ENCODE measurements around the gene ANKRD44.
A peak's percentile ranks its signal among the peaks of the same experiment; 100 is the strongest.

Gene ANKRD44

DNA sequence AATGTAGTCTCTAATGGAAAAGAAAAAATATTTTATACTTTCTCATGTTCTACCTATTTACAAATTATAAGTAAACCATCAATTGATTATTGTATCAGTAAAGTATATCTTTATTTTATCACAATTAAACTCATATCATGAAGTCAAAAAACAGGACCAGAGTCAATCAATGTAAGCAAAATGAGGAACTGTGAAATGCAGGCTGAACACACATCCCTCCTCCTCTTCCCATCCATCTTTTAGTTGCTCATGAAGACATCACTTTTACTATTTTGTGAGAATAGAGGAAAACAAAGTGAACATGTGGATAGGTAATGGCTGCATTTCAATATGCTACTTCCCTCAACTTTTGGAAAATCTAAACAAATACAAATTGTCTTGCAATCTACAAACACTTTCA lies 195.3 kb downstream of the ANKRD44 start:
- no peak for DNase-seq (ENCODE audit: low read depth, low spot score)

DNA sequence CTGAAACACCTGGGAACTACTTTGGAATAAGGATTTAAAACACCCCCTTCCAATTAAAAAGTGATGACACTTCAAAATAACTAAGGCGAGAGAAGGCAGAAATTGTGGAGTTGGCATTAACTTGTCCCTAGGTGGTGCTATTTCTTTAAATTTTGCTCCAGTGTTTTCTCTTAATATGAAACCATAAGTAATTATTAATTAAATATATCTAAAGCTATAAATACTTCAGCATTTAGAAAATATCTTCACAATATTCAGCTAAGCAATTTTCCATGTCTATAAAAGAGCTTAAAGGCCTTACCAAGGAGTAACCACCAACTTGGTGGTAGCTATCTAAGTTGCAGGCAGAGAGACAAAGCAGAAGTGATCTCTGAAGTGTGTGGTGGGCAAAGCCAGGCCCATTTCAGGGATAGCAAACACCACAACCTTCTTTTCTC lies 197.3 kb downstream of the ANKRD44 start:
- no peak for DNase-seq (ENCODE audit: low read depth, low spot score)

DNA sequence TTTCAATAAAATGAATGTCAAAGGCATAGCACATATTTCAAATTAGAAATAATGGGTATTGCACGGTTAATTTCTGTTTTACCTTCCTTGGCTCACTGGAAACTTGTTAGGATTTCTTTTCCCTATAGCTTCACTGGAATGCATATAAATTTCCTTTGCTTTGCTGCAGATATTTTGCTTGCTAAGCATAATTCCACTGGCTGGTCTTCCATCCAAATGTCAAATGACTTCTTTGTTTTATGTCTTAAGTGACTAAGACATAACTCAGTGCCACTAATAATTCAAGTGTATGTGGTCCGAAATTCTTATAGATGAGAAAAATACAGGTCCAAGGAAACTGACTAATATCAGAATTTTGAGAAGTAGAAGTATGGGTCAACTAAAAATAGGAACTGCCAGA lies 201.3 kb downstream of the ANKRD44 start:
- DNase-seq (ENCODE audit: low read depth, low spot score), result no peak

DNA sequence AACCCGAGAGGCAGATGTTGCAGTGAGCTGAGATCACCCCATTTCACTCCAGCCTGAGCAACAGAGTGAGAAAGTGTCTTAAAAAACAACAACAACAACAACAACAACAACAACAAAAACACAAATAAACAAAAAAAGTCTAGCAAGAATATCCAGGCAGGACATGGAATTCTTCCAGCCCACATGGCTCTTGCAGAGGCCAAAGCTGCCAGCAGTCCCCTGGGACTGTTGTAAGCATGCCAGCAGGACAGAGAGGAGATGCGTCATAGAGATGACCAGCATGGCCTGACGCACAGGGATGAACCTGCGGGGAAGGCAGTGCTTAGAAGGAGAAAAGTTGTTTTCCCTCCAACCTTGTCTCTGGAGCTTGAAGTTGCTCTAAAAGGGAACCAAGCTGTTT lies 201.8 kb downstream of the ANKRD44 start:
- peak; percentile 89 for DNase-seq (ENCODE audit: low read depth, low spot score)

DNA sequence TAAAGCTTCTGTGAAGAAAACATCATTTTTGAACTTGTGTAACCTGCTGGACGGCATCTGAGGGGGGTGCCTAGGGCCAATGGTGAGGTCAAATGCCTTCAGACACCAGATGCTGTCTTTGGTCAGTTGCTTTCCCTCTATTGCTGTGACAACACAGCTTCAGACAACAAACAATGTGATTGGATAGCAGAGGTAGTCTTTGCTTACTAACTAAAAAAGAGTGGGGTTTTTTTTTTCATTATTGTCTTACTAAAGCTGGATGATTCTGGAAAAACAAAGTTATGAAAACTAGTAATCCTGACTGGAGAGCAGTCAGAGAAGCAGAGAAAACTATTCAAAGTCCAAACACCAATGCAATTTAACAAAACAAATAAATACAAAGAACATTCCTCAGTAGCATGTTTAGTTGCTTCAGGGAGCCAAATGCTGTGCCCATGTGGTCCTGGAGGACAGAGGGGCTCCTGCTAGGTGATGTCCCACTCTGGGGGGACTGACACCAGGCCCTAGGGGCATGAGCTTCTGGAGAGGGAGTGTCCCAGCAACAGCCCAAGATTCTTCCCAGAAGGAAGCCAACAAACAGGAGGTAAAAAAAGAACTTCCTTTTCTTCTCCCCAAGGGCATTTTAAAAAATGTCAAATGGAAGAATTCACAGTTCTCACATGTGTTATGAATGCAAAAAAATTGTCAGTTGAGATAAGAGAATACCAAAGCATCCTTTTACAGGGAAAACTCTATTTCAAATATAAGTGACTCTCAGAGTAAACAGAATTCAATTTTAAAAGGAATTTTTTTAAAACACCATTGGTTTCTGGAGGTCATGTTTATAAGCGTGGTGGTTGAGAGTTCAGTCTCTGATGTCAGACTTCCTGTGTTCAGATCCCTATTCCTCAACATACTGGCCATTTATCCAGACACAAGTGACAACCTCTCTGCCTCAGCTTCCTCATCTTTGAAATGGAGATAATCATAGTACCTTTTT lies 203.0 kb downstream of the ANKRD44 start:
- DNase-seq (ENCODE audit: low read depth, low spot score), result peak; percentile 92

DNA sequence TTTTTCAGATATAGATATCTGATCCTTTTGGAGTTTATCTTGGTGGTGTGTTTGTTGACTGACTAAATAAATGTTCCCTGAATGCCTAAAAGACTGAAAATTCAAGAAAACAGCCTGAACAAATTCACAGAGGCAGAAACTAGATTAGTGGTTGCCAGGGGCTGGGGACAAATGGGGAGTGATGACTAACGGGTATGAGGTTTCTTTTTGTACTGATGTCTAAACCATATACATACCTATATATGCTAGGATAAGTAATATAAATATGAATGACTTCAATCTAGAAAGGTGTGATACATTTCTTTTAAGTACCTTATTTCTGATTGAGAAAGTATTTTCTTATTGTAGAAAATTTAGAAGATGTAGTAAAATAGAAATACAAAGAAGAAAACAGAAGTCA lies 207.2 kb downstream of the ANKRD44 start:
- DNase-seq (ENCODE audit: low read depth, low spot score), result no peak

DNA sequence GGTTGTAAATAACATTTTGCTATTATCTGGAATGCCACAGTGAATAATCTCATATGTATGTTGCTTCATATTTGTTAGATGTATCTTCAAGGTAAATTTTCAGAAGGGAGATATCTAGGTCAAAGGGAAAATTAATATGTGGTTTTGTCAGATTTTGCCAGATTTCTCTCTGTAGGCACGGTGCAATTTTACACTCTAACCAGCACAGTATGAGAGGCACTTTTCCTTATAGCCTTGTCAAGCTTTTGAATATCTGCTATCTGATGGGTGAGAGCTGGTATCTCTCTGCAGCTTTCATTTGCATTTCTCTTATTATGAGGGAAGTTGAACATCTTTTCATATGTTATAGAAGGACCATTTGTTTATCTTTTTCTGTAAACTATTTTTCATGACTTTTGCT lies 208.3 kb downstream of the ANKRD44 start:
- no peak for DNase-seq (ENCODE audit: low read depth, low spot score)

DNA sequence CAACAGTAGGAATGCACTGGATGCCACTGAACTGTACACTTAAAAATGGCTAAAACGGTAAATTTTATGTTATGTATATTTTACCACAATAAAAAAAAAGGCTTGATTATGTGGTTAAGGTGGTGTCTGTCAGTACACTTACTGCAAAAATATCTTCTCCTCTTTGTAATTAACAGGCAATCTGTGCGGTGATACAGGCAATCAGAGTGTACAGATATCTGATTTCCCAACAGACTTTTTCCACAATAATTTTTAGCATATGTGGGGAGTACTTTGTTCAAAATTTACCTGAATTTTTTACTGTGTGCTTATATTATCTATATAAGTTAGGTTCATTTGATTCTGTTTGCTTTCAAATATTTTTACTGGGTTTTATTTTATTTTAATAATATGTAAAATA lies 209.1 kb downstream of the ANKRD44 start:
- no peak for DNase-seq (ENCODE audit: low read depth, low spot score)

DNA sequence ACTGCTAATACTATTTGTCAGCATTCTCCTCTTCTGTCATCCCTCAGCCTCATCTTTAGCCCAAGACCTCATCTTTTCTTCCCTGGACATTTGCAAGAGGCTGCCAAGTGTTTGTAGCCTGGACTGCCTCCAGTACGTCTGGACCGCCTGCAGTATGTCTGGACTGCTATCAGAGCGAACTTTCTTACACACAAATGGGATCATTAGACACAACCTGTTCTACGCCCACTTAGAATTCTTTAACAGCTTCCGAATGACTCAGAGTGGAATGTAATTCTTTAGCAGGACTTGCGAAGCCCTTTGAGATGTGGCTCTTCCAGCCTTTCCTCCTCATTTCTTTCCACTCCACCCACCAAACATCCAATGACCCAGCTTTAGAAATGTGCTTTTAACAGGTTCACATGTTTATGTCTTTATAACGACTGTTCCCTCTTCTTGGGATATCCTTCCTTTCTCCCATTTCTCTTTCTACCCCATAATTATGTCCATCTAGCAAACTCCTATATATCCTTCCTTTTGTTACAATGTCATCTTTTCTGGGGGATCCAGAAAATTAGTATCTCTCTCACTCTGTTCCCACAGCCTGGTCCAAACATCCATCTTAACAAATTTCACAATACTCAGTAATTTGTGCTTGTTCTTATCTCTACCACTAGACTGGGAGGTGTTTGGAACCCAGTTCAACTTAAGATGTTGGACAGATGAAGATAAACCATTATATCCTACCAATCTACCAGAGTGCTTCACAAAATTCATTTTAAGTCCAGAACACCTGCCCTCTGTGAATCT lies 212.8 kb downstream of the ANKRD44 start:
- DNase-seq (ENCODE audit: low read depth, low spot score), result no peak

DNA sequence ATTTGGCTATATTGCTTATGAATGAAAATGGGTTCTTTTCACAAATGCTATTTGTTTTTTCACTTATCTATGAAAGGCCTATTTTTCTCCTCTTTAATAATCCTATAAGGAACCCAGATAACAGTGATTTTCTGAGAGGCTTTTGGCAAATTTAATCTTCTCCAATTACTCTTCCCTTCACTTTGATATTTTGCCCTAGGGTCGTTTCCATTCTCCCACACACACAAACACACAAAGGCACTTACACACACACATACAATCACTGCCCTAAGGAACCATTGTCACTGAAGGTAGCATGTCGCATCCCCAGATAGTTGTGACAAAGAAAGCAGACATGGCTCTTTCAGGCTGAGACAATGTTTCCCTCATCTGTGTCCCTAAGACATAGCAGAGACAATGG lies 213.9 kb downstream of the ANKRD44 start:
- no peak for DNase-seq (ENCODE audit: low read depth, low spot score)

DNA sequence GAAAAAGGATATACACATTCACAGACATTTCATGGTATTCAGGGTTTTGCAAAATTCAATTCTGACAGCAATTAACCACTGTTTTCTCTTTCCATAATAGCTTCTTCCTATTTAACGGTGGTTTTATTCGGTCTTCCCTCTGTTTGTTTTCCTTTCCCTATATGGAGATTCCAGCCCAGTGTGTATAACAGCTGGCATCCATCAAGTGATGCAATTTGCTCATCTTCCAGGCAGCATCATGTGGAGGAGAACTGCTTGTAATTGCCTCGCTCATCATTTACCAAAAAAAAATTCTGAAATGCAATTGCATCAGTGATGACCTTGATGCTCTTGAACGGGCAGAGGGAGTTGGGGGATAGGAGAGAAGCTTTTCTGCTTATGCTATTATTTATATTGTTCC lies 218.1 kb downstream of the ANKRD44 start:
- DNase-seq (ENCODE audit: low read depth, low spot score), result peak; percentile 76

DNA sequence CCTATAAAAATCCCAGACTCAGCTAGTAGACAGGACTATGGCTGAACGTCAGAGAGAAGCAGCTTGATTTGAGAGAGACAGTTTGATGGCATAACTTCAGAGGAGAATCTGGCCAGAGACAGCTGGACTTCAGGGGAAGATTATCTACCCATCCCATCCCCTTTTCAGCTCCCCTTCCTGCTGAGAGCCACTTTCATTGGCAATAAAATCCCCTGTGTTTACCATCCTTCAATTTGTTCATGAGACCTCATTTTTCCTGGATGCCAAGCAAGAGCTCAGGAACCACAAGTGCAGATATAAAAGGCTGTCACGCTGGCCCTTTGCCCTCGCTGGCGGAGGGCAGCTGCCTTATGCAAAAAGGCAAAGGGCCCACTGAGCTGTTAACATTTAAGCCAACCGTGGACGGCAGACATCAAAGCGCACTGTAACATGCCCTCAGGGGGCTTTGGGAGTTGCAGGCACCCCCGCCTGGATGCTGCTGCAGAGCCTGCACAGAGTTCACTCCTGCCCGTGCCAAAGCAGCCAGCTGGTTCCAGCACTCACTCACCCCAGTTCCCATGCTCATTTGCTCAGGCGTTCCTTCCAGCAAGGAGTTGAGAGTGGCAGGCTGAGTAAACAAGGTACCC lies 219.7 kb downstream of the ANKRD44 start:
- no peak for DNase-seq (ENCODE audit: low read depth, low spot score)

DNA sequence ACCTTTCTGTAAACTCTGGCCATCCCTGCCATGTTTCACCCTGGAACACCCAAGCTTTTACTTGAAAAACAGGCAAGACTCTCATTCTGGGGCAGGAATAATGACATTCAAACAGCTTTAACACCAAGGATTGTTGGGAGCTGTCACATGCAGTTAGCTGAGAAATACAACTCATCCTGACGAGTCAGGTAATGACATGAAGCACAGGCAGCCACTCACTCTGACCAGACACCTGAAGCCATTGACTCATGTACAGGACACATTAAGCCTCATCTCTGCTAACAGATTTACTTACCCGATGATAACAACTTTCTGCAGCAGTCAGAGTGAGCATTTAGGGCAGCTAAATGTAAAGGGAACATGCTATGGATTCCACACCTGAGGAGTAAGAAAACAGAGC lies 220.9 kb downstream of the ANKRD44 start:
- DNase-seq (ENCODE audit: low read depth, low spot score), result no peak

DNA sequence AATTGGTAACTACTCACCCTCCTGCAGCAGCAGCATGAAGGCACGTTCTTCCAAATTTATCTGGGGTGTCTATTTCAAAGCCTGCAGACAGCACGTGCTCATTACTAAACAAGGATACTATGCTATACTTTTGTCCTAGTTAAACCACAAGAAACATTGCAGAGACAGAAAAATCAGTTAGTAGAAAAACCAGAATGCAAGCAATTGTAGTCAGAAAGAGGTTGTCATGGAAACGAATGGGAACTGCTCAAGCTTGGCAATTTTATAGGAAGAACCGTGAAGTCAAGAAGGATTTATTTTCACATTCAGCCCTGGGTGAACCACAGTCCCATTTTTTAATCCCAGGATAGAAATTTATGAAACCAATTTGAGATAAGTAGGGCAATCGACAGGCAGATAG lies 221.9 kb downstream of the ANKRD44 start:
- DNase-seq (ENCODE audit: low read depth, low spot score), result no peak

DNA sequence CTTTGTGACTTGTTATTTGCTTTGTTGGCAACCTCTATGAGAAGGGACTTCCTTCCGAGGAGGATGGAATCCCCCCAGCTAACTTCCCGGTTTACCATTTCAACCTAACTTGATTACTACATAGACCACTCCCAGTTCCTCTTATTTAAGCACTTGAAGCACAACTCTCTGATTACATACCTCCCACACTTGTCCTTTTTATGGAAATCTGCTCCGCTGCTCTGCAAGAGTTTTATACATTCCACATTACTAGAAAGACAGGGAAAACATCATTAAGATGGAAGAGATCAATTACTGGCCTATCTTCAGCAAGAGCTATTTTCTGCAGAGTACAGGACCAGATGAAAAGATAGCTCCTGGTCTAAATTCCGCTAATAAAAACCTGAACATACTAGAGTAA lies 224.1 kb downstream of the ANKRD44 start:
- DNase-seq (ENCODE audit: low read depth, low spot score), result no peak

DNA sequence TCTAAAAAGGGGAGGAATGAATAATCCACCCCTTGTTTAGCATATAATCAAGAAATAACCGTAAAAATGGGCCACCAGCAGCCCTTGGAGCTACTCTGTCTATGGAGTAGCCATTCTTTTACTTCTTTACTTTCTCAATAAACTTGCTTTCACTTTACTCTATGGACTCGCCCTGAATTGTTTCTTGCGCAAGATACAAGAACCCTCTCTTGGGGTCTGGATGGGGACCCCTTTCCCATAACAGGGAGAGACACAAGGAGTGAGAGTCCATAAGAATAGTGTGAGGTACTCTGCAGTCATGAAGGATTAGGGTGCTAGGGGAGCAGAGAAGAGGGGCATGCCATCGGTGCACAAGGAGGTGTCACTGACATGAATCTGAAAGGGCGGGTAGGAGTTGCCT lies 224.9 kb downstream of the ANKRD44 start:
- DNase-seq (ENCODE audit: low read depth, low spot score), result no peak

DNA sequence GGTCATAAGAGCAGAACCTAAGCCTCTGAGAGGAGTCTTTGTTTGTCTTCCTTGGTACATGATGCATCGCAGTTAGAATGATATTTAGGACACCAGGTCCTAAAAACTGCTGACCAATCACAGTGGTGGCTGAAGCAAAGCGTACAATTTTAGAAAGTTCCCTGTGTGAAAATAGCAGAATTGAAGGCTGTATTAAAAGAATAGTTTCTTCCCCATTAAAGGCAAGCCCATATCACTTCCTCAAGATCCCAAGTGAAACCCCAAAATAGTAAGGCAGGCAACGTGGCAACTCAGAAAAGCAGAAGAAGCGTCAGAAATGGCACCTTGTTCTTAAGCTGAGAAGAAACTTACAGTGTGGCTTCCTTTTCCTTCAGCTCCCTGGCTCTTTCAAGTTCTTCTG lies 229.3 kb downstream of the ANKRD44 start:
- no peak for DNase-seq (ENCODE audit: low read depth, low spot score)

DNA sequence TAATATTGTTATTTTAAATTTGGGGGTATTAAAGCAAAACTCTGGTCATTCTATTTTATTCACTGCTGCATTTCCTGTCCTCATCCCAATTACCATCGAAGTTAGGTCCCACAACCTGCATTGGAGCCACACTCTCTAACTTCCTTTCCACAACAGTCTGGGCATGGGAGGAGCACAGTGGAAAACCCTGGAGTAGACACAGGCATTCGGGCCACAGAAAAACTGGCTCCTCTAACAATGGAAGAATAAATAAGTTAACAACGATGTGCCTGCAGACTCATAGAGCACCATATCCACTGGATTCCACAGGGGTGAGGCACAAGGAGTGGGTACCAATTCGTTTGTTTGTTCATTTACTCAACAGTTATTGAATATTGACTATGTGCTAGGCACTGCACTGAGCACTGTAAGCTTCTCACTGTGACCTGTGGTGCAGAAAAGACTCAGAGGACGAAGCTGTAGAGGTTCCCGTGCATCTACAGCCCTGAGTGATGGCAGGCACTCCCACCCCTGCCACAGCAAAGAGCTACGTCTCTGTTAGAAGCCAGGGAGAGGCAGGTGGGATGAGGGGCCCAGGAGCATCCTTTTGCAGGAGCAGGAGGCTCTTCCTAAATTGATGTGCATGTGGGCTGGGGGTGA lies 229.9 kb downstream of the ANKRD44 start:
- no peak for DNase-seq (ENCODE audit: low read depth, low spot score)

DNA sequence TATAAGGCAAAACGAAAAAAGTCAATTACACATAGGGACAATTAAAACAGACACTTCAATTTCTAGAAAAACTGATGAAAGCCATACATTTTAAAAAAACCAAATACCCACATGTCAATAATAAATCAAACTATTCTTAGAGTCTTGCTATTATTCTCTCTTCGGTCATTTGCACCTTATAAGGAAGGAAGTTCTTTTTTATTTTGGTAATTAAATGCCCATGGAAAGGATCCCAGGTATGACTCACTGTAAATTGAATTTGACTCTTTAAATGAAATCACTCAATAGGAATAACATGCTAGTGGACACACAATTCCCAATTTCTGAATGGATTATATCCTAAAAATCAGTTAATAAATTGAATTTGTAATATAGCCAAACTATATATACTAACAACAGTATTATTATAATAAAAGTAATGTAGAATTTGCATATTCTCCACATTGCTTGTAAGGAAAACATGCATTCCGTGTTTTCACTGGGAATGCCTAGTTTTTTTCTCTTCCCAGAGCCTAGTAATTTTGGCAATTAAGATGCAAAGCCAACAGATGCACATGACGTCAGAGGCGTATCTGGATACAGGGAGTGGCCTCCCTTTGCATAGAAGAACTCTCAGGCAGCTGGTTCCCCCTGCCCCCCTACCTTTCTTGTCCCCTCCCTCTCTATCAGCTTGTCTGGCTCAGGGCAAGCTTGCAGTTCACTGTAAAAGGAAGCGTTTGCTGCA lies 230.6 kb downstream of the ANKRD44 start:
- no peak for DNase-seq (ENCODE audit: low read depth, low spot score)

DNA sequence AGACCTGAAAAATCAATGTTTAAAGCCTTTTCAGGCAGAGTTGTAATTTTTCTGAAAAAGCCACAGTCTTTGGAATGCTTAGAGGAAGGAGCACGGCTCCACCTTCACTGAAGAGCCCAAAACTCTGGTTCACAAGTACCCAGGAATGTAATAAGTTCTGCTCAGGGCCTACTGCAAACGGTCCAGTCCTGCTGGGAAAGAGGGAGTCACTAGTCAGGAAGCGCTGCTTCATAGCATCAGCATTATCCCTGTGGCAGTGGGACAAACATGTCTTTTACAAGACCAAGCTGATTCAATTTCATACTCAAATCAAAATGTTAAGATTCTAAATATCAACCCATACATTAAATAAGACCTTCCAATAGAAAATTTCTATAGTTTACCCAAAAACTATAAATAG lies 231.2 kb downstream of the ANKRD44 start:
- DNase-seq (ENCODE audit: low read depth, low spot score), result no peak

DNA sequence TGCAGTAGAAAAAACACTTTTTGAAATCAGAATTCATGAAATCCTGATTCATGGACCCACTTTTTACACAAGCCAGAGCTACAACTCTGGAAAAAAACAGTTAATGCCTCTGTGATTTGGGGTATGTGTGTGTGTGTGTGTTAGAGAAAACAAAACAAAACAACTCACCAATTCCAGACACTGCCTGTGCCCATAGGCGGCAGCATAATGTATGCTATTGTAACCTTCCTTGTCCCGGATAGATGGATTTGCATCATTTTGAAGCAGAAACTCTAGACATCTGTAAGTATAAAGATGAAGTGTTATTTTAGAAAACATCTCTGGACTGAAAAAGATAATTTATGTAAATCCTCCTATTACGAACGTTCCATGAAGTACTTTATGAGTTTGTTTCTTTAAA lies 232.0 kb downstream of the ANKRD44 start:
- no peak for DNase-seq (ENCODE audit: low read depth, low spot score)
